Endothelial cell (in vitro differentiated cells): ENCODE results near the gene USP38. TPM values are rescaled to one million over a fixed set of nuclear protein-coding genes. Genes with fewer than 3 reads are reported as not detected.

Experiments used
- DNase-seq: peaks from one replicate; pipeline ENCODE4 v3.0.0; 2021; ENCODE audit warnings: low spot score
- H3K27ac Mint-ChIP-seq: one replicate; pipeline ENCODE4 v1.8.0; 2021; ENCODE audit warnings: mixed read lengths, inconsistent platforms; ENCODE audit not compliant: unreplicated experiment
- H3K27me3 Mint-ChIP-seq: one replicate; pipeline ENCODE4 v1.8.0; 2021; ENCODE audit warnings: mild to moderate bottlenecking, moderate library complexity, mixed read lengths, inconsistent platforms; ENCODE audit not compliant: unreplicated experiment
- H3K36me3 Mint-ChIP-seq: one replicate; pipeline ENCODE4 v1.8.0; 2021; ENCODE audit warnings: mild to moderate bottlenecking, low read depth, mixed read lengths, inconsistent platforms; ENCODE audit not compliant: unreplicated experiment
- H3K4me1 Mint-ChIP-seq: one replicate; pipeline ENCODE4 v1.8.0; 2021; ENCODE audit warnings: mild to moderate bottlenecking, mixed read lengths, inconsistent platforms; ENCODE audit not compliant: unreplicated experiment
- H3K4me3 Mint-ChIP-seq: one replicate; pipeline ENCODE4 v1.8.0; 2021; ENCODE audit warnings: mild to moderate bottlenecking, mixed read lengths, inconsistent platforms; ENCODE audit not compliant: unreplicated experiment
- H3K9me3 Mint-ChIP-seq: one replicate; pipeline ENCODE4 v1.8.0; 2021; ENCODE audit warnings: mixed read lengths, inconsistent platforms; ENCODE audit not compliant: unreplicated experiment
- total RNA-seq: library from RNA; stranded (reverse); fragmentation: NEBNext Ultra II Directional; extraction: Animal tissue kit (Norgen Biotek cat#: 25700); gene quantifications from one replicate; pipeline ENCODE4 v1.2.1, GENCODE V29; 2021; ENCODE audit not compliant: unreplicated experiment
- TF ChIP-seq, protein P1 (sequence below): fragments of 200-600 bp; sonication (generic); IDR thresholded peaks from one replicate; pipeline ENCODE4 v1.5.0; 2021; ENCODE audit warnings: antibody characterized with exemption; ENCODE audit not compliant: unreplicated experiment

Gene USP38
- total RNA-seq, 1 donor from 2014 or later: 19.4 TPM

DNA sequence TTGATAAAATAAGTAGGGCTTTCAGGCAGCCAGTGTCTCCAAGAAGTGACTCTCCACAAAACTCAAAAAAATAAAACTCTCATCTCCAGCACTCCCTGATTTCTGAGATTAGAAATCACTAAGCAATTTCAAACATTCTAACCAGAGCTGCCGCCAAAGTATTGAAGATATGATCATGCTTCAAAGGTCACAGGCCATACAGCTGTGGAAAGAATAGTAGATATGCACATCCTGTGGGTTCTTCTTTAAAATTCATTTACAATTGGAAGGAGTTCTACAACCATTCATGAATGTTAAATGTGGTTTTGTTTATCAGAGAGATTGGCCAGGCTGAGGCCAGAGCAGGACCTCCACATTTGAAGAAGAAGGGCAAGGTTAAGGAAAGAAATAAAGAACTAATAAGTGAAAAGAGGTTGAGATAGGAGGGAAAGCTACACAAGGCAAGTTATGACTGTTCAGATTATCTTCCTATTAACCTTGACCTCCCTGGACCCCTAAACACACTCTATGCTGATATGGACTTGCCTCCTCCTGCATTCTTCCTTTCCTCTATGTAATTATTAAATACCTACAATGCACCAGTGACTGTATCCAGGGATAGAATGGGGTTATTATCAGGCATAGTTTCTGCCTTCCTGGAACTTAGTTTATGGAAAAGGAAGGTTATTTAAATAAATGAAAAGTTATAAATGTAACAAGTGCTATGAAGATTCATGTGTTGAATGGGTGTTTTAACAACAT is 56.4 kb downstream of the USP38 start:
- DNase-seq: no peak
- Mint-ChIP-seq H3K27ac (no peak overlapping the region), H3K27me3 (no peaks in the 10 kb centered on the region), H3K4me1 (no peaks in the 10 kb centered on the region), H3K4me3 (no peak overlapping the region), H3K9me3 (no peaks in the 10 kb centered on the region), H3K36me3 (no peaks in the 10 kb centered on the region)
- TF ChIP-seq, protein P1, sequence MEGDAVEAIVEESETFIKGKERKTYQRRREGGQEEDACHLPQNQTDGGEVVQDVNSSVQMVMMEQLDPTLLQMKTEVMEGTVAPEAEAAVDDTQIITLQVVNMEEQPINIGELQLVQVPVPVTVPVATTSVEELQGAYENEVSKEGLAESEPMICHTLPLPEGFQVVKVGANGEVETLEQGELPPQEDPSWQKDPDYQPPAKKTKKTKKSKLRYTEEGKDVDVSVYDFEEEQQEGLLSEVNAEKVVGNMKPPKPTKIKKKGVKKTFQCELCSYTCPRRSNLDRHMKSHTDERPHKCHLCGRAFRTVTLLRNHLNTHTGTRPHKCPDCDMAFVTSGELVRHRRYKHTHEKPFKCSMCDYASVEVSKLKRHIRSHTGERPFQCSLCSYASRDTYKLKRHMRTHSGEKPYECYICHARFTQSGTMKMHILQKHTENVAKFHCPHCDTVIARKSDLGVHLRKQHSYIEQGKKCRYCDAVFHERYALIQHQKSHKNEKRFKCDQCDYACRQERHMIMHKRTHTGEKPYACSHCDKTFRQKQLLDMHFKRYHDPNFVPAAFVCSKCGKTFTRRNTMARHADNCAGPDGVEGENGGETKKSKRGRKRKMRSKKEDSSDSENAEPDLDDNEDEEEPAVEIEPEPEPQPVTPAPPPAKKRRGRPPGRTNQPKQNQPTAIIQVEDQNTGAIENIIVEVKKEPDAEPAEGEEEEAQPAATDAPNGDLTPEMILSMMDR: no peak

- no peak for DNase-seq
- H3K4me1 Mint-ChIP-seq: no peaks in the 10 kb centered on the region
- TF ChIP-seq, protein P1: no peak
- no peaks in the 10 kb centered on the region for H3K27me3 Mint-ChIP-seq
- H3K36me3 Mint-ChIP-seq: no peaks in the 10 kb centered on the region
- no peak overlapping the region for H3K4me3 Mint-ChIP-seq
- no peak overlapping the region for H3K27ac Mint-ChIP-seq
- H3K9me3 Mint-ChIP-seq: no peaks in the 10 kb centered on the region
Measured at GRCh38 chr4:143241892-143242291, 57.2 kb downstream of the USP38 start.

GRCh38 chr4:143243041-143243440 is 58.3 kb downstream of the USP38 start:
- H3K27me3 Mint-ChIP-seq: no peaks in the 10 kb centered on the region
- H3K4me1 Mint-ChIP-seq: no peaks in the 10 kb centered on the region
- H3K9me3 Mint-ChIP-seq: no peaks in the 10 kb centered on the region
- H3K36me3 Mint-ChIP-seq: no peaks in the 10 kb centered on the region
- TF ChIP-seq, protein P1: no peak
- H3K27ac Mint-ChIP-seq: no peak overlapping the region
- no peak overlapping the region for H3K4me3 Mint-ChIP-seq
- DNase-seq: no peak

DNA sequence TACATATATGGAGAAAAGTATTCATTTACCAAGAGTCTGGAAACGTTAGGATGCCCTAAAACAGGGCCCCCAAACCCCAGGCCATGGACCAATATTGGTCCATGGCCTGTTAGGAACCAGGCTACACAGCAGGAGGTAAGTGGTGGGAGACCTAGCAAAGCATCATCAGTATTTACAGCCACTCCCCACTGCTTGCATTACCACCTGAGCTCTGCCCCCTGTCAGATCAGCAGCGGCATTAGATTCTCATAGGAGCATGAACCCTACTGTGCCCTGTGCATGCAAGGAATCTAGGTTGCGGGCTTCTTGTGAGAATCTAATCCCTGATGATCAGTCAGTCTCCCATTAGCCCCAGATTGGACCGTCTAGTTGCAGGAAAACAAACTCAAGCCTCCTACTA is 62.3 kb downstream of the USP38 start:
- Mint-ChIP-seq H3K27me3 (no peaks in the 10 kb centered on the region), H3K9me3 (no peaks in the 10 kb centered on the region), H3K36me3 (no peaks in the 10 kb centered on the region), H3K4me3 (no peak overlapping the region), H3K4me1 (peaks cover 10% of the 10 kb centered on the region), H3K27ac (no peak overlapping the region)
- no peak for DNase-seq
- TF ChIP-seq, protein P1: no peak

- Mint-ChIP-seq H3K4me3 (no peak overlapping the region), H3K9me3 (no peaks in the 10 kb centered on the region), H3K27me3 (no peaks in the 10 kb centered on the region), H3K36me3 (no peaks in the 10 kb centered on the region), H3K27ac (no peak overlapping the region), H3K4me1 (peaks cover 10% of the 10 kb centered on the region)
- TF ChIP-seq, protein P1: no peak
- no peak for DNase-seq
Measured at GRCh38 chr4:143247866-143248265, 63.1 kb downstream of the USP38 start.
